Gastrocnemius medialis (tissue), 4 donors: ENCODE data around the gene FMNL3. TPM values are rescaled to one million over a fixed set of nuclear protein-coding genes. Genes with fewer than 3 reads are reported as not detected.
"Not testable (repeated sequence)": the region's sequence is repeated elsewhere in the genome, so short reads cannot be mapped to it uniquely, and the experiment has no call there.

Experiments used
- ATAC-seq, 2 donors: fragments of 150-250 bp; one replicate each; pipeline ENCODE4 v1.9.1; 2016
- DNase-seq, 2 donors: peaks; one replicate each; pipeline ENCODE4 v3.0.0-alpha.2; 2019
- H3K27ac ChIP-seq, 4 donors: fragments of 200-600 bp; sonication (generic); 1 replicate in 1 of 4; 2 replicates in 3 of 4; pipeline ENCODE4 v1.5.1; 2016 to 2018; ENCODE audit warnings: mild to moderate bottlenecking in 2 of 4, moderate library complexity in 1 of 4
- H3K27me3 ChIP-seq, 3 donors: fragments of 200-600 bp; sonication (generic) in 2 of 3; 1 replicate in 1 of 3; 2 replicates in 2 of 3; pipeline versions ENCODE4 v1.5.1 to v1.6.0; 2016 to 2019; ENCODE audit warnings: mild to moderate bottlenecking in 1 of 3, moderate library complexity in 1 of 3
- H3K36me3 ChIP-seq, 2 donors: fragments of 200-600 bp; sonication (generic) in 1 of 2; one replicate each; pipeline ENCODE4 v1.5.1; 2017 to 2018
- H3K4me1 ChIP-seq, 2 donors: fragments of 200-600 bp; sonication (generic) in 1 of 2; one replicate each; pipeline ENCODE4 v1.5.1; 2016 to 2017; ENCODE audit warnings: mild to moderate bottlenecking in 2 of 2
- H3K4me3 ChIP-seq, 4 donors: fragments of 200-600 bp; sonication (generic) in 3 of 4; 1 replicate in 1 of 4; 2 replicates in 3 of 4; pipeline ENCODE4 v1.5.1; 2016 to 2019; ENCODE audit warnings: mild to moderate bottlenecking in 2 of 4
- H3K9me3 ChIP-seq, 3 donors: fragments of 200-600 bp; sonication (generic) in 2 of 3; 1 replicate in 1 of 3; 2 replicates in 2 of 3; pipeline ENCODE4 v1.5.1; 2016 to 2019
- CTCF ChIP-seq, 5 experiments: fragments of 450-650 bp in 3 of 5; fragments of 200-600 bp in 2 of 5; sonication (generic) in 2 of 5; IDR thresholded peaks in 4 of 5; conservative IDR thresholded peaks in 1 of 5; 1 replicate in 4 of 5; 2 replicates in 1 of 5; pipeline ENCODE4 v1.5.1; 2016 to 2019; ENCODE audit warnings: antibody characterized with exemption in 5 of 5, mild to moderate bottlenecking in 3 of 5, moderate library complexity in 3 of 5
- POLR2A ChIP-seq, 2 donors: fragments of 450-650 bp; IDR thresholded peaks; one replicate each; pipeline ENCODE4 v1.6.1; 2017; ENCODE audit warnings: antibody characterized with exemption in 2 of 2, mild to moderate bottlenecking in 2 of 2, moderate library complexity in 2 of 2
- in situ Hi-C, 4 donors: fragments of 200-750 bp; cut with MboI; loops; one replicate each; pipeline versions ENCODE4 v1.15.0 to v1.8.0; 2017; ENCODE audit warnings: low sequenced_read_pairs in 4 of 4
- intact Hi-C: fragments of 100-400 bp; cut with DNase I; formaldehyde crosslinking; loops from one replicate; pipeline ENCODE4 v1.15.1; 2023; ENCODE audit warnings: low total_unique reads
- total RNA-seq, 4 donors: library from RNA; depleted of rRNA; stranded (reverse); fragments of >200 nt; gene quantifications; one replicate each; pipeline versions ENCODE4 v1.1.0 to v1.2.3, GENCODE V29; 2016

FMNL3 gene
- total RNA-seq, 4 donors from 2014 or later = 2.0 to 5.5 (median 4.9) TPM

GRCh38 chr12:49609059-49609874 lies 97.9 kb downstream of the FMNL3 start:
- no peak overlapping the region for H3K27ac ChIP-seq
- H3K4me1 ChIP-seq = no peaks in the 10 kb centered on the region
- H3K9me3 ChIP-seq = no peaks in the 10 kb centered on the region
- no peak for ATAC-seq
- no peaks in the 10 kb centered on the region for H3K27me3 ChIP-seq
- DNase-seq = no peak
- in situ Hi-C loops = no loop called here
- no peak overlapping the region for H3K4me3 ChIP-seq
- no peak for TF ChIP-seq POLR2A (IDR thresholded peaks at IDR 0.05)
- no peak for TF ChIP-seq CTCF (IDR thresholded peaks at IDR 0.05 in 4 of 5, conservative IDR thresholded peaks at IDR 0.05 in 1 of 5)
- intact Hi-C loops = no loop called here
- H3K36me3 ChIP-seq = no peaks in the 10 kb centered on the region

- H3K9me3 ChIP-seq, DNase-seq, H3K4me1 ChIP-seq, intact Hi-C loops, H3K36me3 ChIP-seq, H3K4me3 ChIP-seq, in situ Hi-C loops, H3K27ac ChIP-seq, H3K27me3 ChIP-seq, ATAC-seq: not testable (repeated sequence)
These were observed 101.7 kb downstream of the FMNL3 start, which contains the start of gene FAM186B for GRCh38 chr12:49605539-49605938. Gene FAM186B, minus strand, starts transcription at chr12:49605639. Its CDS starts 162 bp downstream, at chr12:49605477.

- in situ Hi-C loops (no loop called here), intact Hi-C loops (no loop called here)
- H3K4me3 ChIP-seq = no peak overlapping the region
- H3K36me3 ChIP-seq = no peaks in the 10 kb centered on the region
- DNase-seq = no peak
- no peaks in the 10 kb centered on the region for H3K27me3 ChIP-seq
- no peaks in the 10 kb centered on the region for H3K4me1 ChIP-seq
- no peaks in the 10 kb centered on the region for H3K9me3 ChIP-seq
- TF ChIP-seq POLR2A (IDR thresholded peaks at IDR 0.05) = no peak
- no peak for TF ChIP-seq CTCF (IDR thresholded peaks at IDR 0.05 in 4 of 5, conservative IDR thresholded peaks at IDR 0.05 in 1 of 5)
- ATAC-seq = no peak
- H3K27ac ChIP-seq = no peak overlapping the region
These were observed 102.3 kb downstream of the FMNL3 start for GRCh38 chr12:49604856-49605255.

GRCh38 chr12:49603721-49604120 lies 103.5 kb downstream of the FMNL3 start:
- Histone ChIP-seq H3K27ac (no peak overlapping the region), H3K36me3 (no peaks in the 10 kb centered on the region), H3K4me1 (no peaks in the 10 kb centered on the region), H3K4me3 (no peak overlapping the region), H3K27me3 (no peaks in the 10 kb centered on the region), H3K9me3 (no peaks in the 10 kb centered on the region)
- DNase-seq (no peak), ATAC-seq (no peak)
- TF ChIP-seq CTCF (IDR thresholded peaks at IDR 0.05 in 4 of 5, conservative IDR thresholded peaks at IDR 0.05 in 1 of 5) = no peak
- no peak for TF ChIP-seq POLR2A (IDR thresholded peaks at IDR 0.05)
- intact Hi-C loops (no loop called here), in situ Hi-C loops (no loop called here)

GRCh38 chr12:49599961-49600360 lies 107.2 kb downstream of the FMNL3 start:
- Histone ChIP-seq H3K4me1 (no peaks in the 10 kb centered on the region), H3K27me3 (no peaks in the 10 kb centered on the region), H3K36me3 (no peaks in the 10 kb centered on the region), H3K27ac (no peak overlapping the region), H3K4me3 (no peak overlapping the region), H3K9me3 (no peaks in the 10 kb centered on the region)
- intact Hi-C loops (no loop called here), in situ Hi-C loops (no loop called here)
- DNase-seq (no peak), ATAC-seq (no peak)
- no peak for TF ChIP-seq CTCF (IDR thresholded peaks at IDR 0.05 in 4 of 5, conservative IDR thresholded peaks at IDR 0.05 in 1 of 5)
- TF ChIP-seq POLR2A (IDR thresholded peaks at IDR 0.05) = no peak
